NCI-H2196 treated with DMSO at 0.1 percent for 48 hours (cell line): ENCODE results near the gene IMMP2L.
A peak's percentile ranks its signal among the peaks of the same experiment; 100 is the strongest.
"Not testable (repeated sequence)": the region's sequence is repeated elsewhere in the genome, so short reads cannot be mapped to it uniquely, and the experiment has no call there.

Source experiments
- DNase-seq: peaks from one replicate; lab custom pipeline; 2025; ENCODE audit not compliant: unreplicated experiment; lab: John Stamatoyannopoulos, UW

The IMMP2L gene

DNA sequence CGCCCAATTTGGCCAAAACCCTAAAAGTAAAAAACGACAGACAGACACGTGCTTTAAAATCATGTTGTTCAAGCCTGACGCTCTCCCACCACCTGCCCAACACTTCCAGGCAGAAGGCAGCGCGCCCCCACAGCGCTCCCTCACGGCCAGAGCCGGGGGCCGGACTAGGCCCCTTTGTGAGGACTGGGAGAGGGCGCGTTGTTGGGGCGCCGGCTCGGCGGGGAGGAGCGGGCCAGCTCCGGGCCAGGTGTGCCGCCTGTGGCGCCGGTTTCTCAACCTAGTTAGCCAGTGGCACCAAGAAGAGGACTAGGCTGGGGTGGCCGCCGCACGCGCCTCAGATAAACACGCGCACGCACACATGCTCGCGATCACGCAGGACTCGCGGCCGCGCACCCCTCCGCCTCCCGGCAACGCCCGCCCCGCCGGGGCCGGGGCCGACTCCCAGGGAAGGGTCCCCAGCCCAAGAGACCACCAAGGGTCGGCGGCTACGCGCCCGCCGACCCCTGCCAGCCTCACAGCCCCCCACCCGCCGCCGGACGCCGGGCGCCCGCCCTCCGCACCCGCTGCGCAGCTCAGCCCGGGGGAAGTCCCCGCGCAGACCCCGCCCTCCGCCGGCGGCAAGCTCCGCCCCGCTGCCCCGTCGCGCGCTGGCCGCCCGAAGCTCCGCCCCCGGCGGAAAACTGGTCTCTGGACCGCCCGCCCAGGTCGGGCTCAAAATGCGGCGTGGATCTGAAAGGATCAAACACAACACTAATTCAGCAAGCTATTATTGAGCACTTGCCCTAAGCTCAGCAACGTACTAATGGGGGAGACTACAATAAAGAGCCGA lies at the start of gene IMMP2L:
IMMP2L (minus strand) TSS at position 589 of the 829 bp plus-strand sequence.
- peak; percentile 52 for DNase-seq

DNA sequence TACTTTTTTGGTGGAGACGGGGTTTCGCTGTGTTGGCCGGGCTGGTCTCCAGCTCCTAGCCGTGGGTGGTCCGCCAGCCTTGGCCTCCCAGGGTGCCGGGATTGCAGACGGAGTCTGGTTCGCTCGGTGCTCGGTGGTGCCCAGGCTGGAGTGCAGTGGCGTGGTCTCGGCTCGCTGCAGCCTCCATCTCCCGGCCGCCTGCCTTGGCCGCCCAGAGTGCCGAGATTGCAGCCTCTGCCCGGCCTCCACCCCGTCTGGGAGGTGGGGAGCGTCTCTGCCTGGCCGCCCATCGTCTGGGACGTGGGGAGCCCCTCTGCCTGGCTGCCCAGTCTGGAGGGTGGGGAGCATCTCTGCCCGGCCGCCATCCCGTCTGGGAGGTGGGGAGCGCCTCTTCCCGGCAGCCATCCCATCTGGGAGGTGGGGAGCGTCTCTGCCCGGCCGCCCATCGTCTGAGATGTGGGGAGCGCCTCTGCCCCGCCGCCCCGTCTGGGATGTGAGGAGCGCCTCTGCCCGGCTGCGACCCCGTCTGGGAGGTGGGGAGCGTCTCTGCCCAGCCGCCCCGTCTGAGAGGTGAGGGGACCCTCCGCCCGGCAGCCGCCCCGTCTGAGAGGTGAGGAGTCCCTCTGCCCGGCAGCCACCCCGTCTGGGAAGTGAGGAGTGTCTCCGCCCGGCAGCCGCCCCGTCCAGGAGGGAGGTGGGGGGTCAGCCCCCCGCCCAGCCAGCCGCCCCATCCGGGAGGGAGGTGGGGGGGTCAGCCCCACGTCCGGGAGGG lies 47.4 kb upstream of the IMMP2L start:
- not testable (repeated sequence) for DNase-seq

DNA sequence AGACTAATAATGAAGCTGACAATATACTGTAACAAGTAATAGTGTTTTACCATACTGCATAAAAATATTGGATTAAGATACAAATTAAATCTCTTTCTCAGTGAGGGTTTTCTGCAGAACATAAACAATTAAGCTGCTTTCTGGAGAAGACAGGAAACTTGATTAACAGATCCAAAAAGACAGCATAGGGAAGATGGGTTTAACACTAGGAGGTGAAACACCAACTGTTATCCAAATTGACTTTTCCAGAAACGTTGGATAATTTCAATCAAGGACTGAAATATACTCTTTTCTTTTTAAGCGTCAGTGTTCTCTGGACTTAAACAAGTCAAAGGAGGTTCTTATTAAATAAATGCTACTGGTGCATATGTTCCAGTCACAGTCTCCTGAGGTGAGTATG lies 45.3 kb upstream of the IMMP2L start:
- DNase-seq: no peak

DNA sequence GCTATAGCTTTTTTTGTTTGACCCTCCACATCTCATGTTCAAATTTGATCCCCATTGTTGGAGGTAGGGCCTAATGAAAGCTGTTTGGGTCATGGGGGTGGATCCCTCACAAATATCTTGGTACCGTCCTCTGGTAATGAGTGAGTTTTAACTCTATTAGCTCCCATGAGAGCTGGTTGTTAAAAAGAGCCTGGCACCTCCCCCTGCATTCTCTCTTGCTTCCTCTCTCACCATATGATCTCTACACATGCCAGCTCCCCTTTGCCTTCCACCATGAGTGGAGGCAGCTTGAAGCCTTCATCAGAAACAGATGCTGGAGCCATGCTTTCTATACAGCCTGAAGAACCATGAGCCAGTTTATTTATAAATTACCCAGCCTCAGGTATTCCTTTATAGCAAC lies 43.0 kb upstream of the IMMP2L start:
- no peak for DNase-seq

DNA sequence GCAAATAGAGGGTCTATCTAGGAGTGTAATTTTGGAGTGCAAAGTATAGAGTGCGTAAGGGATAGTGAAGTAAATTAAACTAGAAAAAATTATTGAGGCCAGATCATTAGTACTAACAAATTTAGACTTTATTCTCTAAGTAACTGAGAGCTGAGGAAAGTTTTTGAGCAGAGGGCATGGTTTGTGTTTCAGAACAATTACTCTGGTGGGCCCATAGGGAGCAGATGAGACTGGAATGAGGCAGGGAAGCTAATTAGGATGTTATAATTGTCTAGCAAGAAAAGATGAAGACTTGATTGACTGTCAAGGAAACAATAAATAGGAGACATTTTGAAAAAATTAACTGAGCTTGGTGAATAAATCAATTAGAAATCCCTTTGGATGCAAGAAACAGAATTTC lies 37.8 kb upstream of the IMMP2L start:
- DNase-seq: no peak

DNA sequence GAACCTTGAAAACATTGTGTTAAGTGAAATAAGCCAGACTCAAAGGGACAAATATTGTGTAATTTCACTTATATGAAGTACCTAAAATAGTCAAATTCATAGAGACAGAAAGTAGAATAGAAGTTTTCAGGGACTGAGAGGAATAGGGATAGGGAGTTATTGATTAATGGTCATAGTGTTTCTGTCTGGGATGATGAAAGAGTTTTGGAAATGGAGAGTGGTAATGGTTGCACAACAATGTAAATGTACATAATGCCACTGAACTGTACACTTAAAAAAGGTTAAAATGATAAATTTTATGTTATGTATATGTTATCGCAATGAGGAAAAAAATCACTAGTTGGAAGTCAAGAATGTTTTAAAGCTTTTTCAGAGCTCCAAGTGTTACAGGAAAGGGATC lies 33.5 kb upstream of the IMMP2L start:
- DNase-seq: no peak

DNA sequence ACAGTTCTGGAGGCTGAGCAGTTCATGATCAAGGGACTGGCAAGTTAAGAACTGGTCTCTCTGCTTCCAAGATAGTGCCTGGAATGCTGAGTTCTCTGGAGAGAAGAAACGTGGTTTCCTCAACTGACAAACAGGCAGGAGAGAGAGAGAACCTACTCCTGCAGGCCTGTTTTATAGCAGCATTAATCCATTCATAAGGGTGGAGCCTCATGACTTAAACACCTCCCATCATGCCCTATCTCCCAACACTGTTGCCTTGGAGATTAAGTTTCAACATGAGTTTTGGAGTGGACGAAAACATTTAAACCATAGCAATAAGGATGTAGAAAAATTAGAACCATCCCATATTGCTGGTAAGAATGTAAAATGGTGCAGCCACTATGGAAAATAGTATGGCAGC lies 32.3 kb upstream of the IMMP2L start:
- no peak for DNase-seq

DNA sequence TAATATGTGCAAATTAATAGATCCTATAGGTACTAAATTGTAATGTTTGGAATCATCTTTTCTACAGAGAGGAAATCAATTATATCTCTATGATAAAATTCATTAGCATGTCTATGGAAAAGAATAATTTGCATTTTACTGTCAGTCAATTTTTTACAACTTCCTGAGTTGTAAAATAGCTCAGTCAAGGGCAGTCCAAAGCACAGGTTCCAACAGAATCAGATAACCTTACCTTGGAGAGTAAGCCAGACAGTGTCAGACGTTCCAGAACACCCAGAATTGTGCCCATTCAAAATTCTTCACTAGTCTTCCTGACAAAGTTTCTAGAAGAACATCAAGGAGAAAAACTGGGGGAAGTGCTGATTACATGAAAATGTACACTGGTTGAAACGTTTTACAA lies 31.1 kb upstream of the IMMP2L start:
- DNase-seq: no peak

DNA sequence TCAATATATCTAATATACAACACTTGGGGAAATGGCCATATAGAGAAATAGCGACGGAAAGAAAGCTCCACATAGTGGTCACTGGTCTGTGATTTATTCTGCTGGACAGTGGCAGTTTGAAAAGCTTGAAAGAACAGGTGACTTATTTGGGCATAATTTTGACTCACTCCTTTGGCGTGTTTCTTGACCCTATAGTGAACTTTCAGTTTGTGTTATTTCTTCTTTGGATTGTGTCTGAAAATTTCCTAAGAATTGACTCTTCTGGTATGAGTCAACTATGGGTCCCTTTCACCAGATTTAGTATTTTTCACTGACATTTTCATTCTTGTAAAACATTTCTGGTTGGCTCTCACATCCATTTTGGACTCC lies 25.8 kb upstream of the IMMP2L start:
- no peak for DNase-seq

DNA sequence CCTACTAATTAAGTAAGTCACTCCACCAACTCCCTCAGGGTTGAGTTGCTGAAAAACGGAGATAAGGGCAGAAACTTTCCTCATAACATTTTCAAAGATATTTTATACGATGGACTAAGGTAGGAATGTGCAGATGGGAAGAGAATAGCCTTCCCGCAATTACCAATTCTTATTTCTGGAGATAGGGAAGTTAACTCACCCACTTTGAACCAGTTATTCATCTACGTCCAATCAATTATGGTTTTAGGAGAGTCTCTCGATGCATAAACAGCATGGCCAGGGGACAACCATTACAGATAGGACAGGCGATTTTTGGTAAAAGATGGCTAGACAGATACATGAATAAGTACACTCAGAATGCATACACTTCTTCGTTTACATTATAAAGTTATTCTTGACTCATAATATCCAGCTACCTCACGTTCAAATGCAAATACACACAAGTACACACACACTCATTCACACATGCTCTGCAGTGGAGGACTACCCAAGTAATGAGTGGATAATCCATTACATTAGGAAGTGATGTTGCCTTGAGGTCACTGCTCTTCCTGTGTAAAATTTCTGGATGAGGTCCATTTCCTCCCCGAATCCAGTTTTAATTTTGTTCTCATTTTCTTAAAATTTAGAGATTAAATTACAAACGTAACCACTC lies 25.2 kb upstream of the IMMP2L start:
- DNase-seq: no peak

DNA sequence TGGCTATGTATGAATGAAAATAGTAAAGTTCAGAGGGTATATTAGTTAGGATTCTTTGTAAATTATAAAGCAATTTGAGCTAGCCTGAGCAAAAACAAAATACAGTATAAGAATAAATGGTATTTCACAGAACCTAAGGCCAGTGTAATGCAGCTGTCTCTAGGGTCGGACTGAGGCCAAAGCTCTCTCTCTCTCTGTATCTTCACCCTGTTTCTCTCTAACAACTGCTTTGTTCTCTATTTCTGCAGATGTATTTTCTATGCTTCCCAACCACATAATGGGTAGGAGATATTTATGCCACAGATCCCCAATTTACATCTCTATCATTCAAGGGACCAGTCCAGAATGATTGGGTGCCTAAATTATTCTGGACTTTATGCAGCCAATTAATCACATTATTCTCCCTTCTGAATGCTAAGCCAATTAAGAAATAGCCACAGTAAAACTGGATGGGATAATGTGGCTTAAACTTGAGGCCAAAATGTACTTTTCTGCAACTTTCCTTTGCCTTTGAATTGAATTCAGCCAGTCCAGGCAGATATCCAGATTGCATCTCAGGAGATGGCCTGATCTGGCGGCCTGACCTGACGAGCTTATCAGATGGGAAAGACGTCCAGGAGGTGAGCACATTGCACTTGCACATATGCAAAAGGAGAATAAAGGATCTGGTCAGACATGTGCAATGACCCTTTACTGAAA lies 24.6 kb upstream of the IMMP2L start:
- no peak for DNase-seq

DNA sequence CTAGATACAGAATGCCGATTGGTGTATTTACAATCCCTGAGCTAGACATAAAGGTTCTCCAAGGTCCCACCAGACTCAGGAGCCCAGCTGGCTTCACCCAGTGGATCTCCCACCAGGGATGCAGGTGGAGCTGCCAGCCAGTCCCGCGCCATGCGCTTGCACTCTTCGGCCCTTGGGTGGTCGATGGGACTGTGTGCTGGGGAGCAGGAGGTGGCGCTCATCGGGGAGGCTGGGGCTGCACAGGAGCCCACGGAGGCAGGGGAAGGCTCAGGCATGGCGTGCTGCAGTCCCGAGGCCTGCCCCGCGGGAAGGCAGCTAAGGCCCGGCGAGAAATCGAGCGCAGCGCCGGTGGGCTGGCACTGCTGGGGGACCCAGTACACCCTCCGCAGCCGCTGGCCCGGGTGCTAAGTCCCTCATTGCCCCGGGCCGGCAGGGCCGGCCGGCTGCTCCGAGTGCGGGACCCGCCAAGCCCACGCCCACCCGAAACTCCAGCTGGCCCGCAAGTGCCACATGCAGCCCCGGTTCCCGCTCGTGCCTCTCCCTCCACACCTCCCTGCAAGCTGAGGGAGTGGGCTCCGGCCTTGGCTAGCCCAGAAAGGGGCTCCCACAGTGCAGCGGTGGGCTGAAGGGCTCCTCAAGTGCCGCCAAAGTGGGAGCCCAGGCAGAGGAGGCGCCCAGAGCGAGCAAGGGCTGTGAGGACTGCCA lies 19.6 kb upstream of the IMMP2L start:
- DNase-seq: not testable (repeated sequence)

DNA sequence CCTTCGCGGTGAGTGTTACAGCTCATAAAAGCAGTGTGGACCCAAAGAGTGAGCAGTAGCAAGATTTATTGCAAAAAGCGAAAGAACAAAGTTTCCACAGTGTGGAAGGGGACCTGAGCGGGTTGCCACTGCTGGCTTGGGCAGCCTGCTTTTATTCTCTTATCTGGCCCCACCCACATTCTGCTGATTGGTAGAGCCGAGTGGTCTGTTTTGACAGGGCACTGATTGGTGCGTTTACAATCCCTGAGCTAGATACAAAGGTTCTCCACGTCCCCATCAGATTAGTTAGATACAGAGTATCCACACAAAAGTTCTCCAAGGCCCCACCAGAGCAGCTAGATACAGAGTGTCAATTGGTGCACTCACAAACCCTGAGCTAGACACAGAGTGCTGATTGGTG lies 18.9 kb upstream of the IMMP2L start:
- not testable (repeated sequence) for DNase-seq

DNA sequence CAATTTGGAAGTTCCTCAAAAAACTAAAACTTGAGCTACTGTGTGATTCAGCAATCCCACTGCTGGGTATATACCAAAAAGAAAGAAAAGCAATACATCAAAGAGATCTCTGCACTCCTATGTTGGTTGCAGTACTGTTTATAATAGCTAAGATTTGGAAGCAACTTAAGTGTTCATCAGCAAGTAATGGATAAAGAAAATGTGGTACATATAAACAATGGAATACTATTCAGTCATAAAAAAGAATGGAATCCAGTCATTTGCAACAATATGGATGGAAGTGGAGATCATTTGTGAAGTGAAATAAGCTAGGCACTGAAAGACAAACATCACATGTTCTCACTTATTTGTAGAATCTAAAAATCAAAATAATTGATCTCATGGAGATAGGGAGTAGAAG lies 16.5 kb upstream of the IMMP2L start:
- no peak for DNase-seq

DNA sequence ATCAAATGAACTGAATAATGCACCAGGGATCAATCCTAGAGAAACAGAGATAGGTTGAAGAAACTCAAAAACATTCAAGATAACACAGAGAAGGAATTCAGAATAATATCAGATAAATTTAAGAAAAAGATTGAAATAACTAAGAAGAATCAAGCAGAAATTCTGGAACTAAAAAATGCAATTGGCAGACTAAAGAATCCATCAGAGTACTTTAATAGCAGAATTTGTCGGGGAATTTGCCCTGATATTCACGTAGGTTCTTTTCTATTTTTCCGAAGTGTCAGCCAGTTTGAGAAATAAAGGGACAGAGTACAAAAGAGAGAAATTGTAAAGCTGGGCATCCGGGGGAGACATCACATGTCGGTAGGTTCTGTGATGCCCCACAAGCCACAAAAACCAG lies 9.4 kb upstream of the IMMP2L start:
- DNase-seq: no peak

DNA sequence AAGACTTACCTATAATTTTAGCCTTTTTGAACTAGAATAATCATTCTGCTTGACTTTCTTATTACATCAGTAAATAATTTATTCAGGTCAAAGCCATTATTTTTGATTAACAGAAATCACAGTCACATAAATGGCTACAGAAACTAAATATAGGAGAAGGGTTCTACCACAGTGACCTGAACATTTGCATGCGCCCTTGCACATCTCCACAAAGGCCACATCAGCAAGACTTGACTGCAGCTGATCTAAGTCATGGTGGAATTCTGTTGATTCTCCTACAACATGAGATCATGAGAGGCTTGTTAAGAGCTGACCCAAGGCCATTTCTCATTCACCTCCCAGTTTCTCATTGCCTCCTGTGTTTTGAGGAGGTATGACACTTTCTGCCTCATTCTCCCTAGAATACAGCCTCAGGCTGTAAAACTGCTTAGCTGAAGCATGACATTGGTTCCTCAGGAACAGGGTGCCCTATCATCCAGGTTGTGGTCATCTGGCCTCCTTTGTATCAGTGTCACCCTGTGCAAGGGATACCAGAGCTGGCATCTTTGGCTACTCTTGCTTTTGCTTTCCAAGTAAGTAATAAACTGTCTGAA lies 6.7 kb upstream of the IMMP2L start:
- DNase-seq: no peak

DNA sequence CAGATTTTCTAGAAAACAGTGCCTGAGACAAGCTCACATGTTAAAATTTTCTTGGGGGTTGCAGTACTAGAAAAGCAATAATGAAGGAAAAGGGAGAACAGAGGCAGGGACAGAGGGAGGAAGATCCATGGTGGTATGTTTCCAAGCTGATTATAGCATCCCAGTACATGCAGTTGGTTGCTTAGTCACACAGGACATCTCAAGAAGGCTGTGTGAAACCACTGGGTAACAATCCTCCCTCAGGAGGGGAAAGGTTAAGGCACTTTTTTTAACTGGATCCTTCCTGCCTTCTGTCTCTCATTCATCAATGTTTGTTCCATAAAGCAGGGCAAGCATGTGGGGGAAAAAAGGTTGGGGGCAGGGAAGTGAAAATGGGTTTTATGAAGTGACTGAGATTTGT lies 6.1 kb upstream of the IMMP2L start:
- DNase-seq: no peak

DNA sequence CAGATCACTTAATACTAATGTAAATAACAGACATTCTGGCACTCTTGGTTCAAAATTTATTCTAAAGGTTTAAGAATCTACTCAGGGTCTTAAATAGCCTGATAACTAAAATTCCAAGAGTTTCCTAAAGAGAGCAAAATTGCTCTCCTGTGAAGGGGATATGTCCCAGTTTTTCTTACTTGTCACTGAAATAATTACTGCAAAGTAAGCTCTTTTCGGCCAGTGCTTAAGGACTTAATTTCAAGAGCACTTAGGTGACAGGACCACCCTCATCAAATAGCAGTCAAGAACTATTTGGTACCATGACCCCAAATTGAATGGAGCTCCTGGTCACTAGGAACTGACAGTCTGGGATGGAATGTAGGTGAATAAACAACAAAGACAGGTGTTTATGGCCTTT lies 1.8 kb upstream of the IMMP2L start:
- no peak for DNase-seq

DNA sequence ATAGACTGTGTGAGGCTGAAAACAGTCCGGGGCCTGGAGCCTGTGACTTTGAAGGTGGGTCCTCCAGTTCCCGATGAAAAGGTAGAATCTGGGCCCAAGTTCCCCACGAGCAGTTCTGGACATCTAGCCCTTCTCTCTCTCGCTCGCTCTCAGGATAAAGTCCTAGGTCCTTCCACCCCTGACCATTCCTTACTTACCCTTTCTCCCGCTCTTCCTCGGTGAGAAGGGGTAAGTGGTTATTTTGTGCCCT lies 713 bp downstream of the IMMP2L start:
- no peak for DNase-seq

DNA sequence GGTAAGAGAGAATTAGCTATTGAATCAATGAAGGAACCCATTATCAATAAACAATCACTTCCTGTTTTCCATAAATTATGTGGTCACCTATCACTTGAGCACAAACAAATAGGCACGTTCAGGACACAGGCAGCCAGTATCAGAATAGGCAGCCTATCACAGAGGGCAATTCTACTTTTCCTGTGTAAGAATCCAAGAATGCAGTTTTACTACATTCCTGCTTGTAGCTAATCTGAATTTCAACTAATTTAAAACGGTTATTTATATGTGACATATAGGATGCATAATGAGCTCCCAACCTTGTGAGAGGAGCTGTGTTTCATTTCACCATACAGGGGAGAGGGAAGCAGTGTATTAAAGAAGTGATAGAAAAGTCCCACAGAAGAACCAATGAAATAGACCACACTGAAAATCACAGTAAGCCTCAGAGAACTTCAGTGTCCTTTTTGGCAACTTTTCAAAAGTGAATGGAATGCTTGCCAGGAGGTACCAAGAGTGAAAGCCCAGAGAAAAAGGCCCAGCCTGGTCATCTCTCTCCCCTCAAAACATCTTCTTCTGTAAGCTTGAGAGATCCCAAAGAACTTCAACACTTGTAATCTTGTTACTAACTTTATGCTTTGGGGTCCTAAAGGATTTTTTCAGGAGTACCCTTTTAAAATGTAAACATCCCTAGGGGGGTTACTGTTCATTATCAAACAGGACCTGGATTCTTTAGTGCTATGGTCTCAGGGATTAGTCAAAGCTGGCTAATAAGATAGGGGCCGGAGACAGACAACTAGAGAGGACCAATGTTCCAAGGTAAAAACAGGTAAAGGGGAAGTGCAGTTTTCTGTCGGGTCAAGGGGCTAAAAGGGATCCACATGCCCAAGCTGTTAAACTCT lies 1.3 kb downstream of the IMMP2L start:
- DNase-seq: no peak
